Activated gamma-delta T cell (primary cell): ENCODE data around the gene RECQL5.
A peak's percentile ranks its signal among the peaks of the same experiment; 100 is the strongest.

Experiments used
- DNase-seq: peaks from one replicate; lab custom pipeline; 2025; lab: John Stamatoyannopoulos, UW
- total RNA-seq, 2 donors: gene quantifications; one replicate each; lab custom pipeline; 2026; lab: John Stamatoyannopoulos, UW

The RECQL5 gene
- 43.3 to 47.4 reads per million in 2 donors for total RNA-seq

GRCh38 chr17:75666959-75667790, at the start of gene RECQL5, which contains the start of gene SAP30BP:
Gene RECQL5 (minus strand): TSS chr17:75667154. CDS start chr17:75666557, 597 bp downstream.
Gene SAP30BP (plus strand): TSS chr17:75667338. CDS start chr17:75667373, 35 bp downstream.
- peak; percentile 65 for DNase-seq

- no peak for DNase-seq
Observed at GRCh38 chr17:75712446-75712845, 45.5 kb upstream of the RECQL5 start.

DNA sequence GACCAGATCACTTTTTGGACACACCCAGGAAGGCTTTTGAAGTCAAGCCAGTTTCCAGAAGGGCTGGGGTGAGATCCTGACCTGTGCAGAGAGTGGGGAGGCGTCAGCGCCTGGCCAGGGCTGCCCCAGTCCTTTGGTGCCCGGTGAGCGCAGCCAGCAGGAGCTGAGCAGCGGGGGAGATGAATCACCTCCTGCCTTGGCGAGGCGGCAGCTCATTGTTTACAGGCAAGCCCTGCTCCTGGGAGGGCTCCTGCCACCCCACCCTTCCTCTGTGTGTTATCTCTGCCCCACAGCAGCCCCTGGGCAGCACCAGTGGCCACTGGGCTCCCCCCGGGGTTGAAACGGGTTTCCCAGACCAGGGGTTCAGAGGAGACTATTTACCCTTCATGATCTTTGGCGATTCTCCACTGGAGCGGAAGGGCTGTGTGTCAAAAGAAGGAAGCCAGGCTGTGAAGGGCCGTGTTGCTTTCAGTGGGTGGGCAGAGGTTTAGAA, 40.2 kb upstream of the RECQL5 start:
- DNase-seq: no peak

DNA sequence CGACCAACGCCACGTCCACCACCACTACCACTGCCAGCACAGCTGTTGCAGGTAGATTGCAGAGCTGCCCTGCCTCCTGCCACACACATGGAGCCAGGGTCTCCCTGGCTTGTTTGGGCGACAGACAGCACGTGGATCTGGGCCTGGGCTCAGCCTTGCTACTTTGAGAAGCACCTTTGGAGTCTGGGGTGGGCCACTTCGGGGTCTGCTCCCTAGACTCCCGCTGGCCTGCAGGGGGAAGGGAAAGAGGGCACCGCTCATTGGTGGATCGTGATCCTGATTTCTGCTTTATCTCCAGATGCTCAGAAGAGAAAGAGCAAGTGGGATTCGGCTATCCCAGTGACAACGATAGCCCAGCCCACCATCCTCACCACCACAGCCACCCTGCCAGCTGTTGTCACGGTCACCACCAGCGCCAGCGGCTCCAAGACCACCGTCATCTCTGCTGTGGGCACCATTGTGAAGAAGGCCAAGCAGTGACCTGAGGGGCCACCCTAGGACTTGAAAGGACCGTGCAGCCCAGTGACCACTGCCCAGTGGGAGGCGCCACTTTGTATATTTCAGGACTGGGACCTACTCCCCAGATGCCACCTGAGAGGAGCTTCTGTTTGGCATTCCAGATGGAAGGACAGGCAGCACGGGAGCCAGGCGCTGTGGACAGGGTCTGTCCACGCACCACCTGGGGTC, 39.2 kb upstream of the RECQL5 start:
- DNase-seq: no peak

DNA sequence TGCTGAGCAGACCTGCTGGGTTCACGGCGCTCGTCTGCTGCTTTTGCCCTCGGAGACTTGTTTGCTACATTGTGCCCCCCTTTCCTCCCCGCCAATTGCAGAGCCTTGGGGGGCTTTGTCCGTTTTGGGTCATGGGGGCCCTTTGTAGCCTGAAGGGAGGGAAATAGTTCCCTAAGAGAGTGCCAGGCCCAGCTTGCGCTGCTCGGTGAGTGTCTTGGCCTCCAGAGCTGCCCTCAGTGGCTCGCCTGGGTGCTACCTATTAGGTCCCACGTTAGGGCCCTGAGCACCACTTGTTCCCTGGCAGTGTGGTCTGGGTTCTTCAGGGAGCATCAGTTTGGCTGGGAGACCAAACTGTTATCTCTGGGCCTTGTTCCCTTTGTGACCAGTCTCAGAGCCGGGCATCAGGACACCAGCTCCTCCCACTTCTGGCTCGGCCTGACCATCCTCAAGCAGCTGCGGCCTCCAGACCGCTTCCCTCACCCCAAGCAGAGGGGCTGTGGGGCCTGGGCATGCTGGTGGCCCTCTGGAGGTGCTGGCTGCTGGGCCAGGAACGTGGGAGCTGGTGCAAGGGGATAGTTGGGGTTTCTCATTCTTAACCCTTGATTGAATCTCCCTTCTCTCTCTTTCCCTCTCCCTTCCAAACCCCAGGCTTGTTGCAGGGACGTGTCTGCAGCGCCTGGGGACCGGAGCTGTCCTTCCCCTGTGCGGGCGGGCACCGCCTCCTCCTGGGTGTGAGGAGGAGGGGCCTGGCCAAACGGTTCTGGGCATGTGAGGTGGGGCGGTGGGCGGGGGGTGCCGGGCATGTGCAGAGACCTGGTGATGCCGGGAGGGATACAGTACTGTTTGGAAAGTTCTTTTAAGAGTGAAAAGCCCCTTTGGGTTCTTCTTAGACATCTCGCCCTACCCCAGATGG, 38.3 kb upstream of the RECQL5 start:
- no peak for DNase-seq

- DNase-seq: no peak
Observed at GRCh38 chr17:75703591-75703990, 36.6 kb upstream of the RECQL5 start.

DNA sequence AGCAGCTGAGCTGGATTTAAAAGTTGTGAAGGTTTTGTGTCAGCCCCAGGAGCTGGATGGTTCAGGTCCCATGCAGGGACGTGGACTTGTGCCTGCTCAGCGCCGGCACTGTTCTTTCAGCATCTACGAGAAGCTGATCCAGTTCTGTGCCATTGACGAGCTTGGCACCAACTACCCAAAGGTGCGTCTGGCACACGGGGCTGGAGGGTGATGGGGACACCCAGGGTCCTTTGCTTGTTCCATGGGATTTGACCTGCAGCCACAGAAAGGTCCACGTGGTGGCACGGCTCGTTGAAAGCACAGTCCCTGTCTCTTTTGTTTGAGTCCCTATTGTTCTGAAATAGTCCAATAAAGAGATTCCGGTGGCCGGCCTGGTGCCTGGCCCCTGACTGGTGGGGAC, 36.2 kb upstream of the RECQL5 start:
- no peak for DNase-seq

DNA sequence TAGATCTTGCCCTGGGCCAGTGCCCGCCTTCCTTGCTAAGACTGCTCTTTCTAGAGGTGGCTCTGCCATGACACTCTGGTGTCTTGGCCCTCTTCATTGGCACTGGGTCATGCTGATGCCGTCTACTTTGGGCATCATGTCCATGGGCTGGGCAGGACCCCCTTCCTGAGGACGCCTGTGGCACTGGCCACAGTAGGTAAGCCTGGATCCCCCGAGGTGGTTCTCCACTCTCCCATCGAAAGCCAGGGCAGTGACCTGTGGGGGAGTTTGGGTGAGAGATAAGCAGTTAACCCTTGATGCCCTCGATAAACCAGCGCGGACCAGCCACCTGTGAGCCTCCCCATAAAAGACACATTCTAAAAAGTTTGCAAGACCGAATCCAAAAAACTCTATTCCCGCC, 34.3 kb upstream of the RECQL5 start:
- DNase-seq: no peak

DNA sequence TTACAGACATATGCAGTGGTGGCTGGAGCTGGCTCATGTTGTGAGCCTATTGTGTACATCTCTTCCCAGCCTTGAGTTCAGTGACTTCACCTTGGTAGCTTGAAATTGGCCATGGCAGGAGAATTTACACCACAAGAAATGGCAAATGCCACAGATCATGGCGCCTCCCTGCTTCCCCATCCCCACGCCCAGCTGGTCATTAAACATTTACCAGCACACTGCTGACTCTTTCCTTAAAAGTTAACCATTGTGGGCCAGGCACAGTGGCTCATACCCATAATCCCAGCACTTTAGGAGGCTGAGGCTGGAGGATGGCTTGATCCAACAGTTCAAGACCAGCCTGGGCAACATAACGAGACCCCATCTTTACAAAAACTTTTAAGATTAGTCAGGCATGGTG, 31.7 kb upstream of the RECQL5 start:
- DNase-seq: no peak

- no peak for DNase-seq
Observed at GRCh38 chr17:75697651-75698291, 30.8 kb upstream of the RECQL5 start.

GRCh38 chr17:75695830-75696271, 28.9 kb upstream of the RECQL5 start:
- DNase-seq: no peak

DNA sequence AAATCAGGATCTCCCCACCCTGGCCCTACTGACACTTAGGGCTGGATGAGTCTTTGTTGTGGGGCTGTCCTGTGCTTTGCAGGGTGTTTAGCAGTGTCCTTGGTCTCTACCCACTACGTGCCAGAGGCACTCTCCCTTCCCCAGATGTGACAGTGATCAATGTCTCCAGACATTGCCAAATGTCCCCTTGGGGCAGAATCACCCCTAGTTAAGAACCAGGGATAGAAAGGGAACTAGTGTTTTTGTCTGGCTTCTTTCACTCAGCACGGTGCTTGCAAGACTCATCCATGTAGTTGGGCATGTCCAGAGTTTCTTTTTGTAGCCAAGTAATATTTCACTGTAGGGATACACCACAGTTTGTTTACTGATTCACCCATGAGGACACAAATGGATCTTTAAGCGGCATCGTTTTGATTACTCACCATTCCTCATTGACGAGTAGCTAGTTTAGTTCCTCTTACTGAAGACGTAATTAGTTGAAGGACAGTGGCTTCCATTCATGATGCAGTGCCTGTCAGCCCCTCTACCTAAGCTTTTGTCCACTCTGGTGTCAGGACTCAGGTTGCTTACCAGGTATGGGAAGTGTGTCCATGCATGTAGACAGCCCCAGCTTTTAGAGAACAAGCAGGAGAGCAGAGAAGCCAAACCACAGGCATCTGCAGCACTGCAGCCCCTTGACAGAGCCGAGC, 28.3 kb upstream of the RECQL5 start:
- no peak for DNase-seq

DNA sequence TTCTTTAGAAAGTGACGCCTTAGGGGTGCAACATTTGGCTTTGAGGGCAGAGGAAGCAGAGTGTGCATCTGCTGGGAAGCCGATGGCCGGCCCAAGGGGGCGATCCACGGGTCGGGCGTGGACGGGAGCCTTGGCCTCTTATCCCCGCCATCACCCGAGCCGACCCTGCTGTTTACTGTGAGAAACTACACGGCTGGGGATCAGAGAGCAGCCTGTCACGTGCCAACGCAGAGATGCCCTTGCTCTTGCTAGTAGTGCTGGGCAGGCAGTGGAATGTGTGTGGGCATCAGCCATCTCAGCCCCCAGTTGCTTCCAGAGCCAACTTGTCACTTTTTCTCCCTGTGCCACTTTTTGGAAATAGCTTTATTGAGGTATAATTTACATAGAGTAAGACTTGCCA, 27.6 kb upstream of the RECQL5 start:
- no peak for DNase-seq

GRCh38 chr17:75693500-75694481, 26.8 kb upstream of the RECQL5 start:
- no peak for DNase-seq

GRCh38 chr17:75692976-75693375, 26.0 kb upstream of the RECQL5 start:
- no peak for DNase-seq

- DNase-seq: no peak
Observed at GRCh38 chr17:75691801-75692626, 25.1 kb upstream of the RECQL5 start.

DNA sequence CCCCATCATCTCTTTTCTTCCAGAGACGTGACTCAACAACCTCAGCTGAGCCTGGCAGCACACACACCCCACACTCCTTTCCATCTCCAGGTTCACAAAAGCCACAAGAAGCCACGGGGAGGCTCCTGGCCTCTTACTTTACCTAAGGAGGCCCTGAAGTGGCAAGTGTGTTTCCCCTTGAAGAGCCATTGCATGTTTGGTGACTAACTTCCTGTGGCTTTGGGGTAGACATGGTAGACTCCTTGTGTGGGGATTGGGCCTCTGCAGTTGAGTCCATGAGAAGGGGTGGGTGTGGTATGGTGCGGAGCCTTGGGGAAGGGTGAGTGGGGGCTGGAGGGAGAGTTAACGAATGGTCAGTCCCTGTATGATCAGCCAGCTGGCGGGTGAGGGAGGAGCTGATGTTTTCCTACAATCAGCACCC, 24.4 kb upstream of the RECQL5 start:
- DNase-seq: no peak

DNA sequence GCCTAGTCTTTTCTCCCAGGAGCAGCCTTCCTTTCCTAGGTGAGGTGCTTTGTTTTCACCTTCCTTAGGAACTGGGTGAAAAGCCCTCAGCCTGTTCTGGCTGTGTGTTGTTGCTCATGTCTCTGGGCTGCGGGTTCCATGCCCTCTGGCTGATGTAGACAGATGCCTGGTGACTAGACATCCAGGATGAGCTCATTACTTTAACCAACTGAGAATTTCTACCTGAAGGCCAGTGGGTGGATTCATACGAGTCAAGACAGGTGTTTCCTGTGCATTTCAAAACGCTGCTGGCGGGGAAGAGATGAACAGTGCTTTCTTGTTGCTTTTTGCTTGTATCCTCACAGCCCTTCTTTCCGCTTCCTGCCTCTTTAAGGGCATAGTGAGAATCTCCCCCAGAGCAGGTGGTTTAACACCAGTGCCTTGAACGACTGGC, 22.5 kb upstream of the RECQL5 start:
- no peak for DNase-seq
